Stimulated activated CD8-positive, alpha-beta memory T cell treated with anti-CD3 and anti-CD28 coated beads, Interleukin-15, amount 100 ng/mL, for 1 hour (primary cell): Measurements from ENCODE around the gene MAN1C1.
A peak's percentile ranks its signal among the peaks of the same experiment; 100 is the strongest.
"Not testable (repeated sequence)": the region's sequence is repeated elsewhere in the genome, so short reads cannot be mapped to it uniquely, and the experiment has no call there.

ENCODE experiments used
- DNase-seq: peaks from one replicate; pipeline ENCODE4 v3.0.0-alpha.2; 2020; ENCODE audit warnings: low read depth

Gene MAN1C1

DNA sequence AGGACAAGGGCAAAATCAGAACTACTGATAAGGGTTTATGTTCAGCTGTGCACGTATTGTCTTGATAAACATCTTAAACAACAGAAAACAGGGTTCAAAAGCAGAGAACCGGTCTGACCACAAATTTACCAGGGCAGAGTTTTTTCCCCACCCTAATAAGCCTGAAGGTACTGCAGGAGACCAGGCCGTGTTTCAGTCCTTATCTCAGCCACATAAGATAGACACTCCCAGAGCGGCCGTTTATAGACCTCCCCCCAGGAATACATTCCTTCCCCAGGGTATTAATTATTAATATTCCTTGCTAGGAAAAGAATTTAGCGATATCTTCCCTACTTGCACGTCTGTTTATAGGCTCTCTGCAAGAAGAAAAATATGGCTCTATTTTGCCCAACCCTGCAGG lies 19.6 kb downstream of the MAN1C1 start:
- DNase-seq = not testable (repeated sequence)

- no peak for DNase-seq
These were observed 24.2 kb downstream of the MAN1C1 start for GRCh38 chr1:25640646-25641328.

- DNase-seq = no peak
These were observed 24.7 kb downstream of the MAN1C1 start for GRCh38 chr1:25641329-25641725.

DNA sequence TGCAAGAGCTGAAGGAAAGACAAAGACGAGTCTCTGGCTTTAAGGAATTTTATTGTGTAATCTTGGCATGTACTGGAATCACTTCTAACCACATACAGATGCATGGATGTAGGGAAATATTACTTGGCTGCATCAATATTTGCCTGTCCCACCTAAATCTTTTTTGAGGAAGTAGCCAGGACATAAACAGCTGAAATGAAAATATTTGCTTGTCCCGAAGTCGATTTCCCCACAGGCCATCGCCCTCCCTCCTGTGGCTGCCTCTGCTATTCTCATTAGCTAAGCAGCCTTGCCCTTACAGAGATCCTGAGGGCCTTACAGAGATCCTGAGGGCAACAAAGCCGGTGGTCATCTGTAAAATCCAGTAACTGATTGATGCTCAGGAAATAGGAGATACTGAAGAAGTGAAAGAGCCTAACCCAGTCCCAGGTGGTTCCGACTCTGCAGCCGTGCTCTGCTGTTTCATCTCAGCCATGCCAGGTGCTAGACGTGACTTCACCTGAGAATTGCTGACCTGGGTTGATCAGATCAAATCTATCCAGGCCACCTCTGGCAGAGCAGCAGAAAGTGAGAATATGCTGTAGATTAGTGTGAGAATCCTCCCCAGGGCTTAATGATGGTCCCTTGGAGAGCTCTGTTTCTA lies 25.5 kb downstream of the MAN1C1 start:
- no peak for DNase-seq

DNA sequence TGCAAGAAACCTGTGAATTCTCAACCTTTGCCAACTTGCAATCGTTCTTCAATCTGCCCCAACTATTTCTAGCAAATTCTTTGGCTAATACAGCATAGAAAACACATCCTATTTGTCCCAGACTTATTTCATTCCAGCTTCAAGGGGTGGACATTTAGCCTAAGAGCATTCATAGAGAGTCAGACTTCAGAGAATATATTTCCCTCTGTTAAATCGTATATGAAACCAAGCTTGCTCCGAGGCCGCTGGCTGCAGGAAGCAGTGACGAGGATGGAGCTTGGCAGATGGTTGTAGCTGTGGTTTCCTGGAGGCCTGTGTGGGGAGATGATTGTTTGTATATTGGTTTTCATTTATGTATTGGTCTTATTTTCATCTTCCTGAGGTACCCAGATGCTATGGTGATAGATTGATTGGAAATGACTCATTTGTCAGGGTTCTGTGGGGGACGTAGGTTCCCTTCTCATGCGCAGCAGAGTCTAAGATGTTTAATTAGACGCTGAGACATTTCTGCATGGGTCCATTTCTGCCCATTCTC lies 26.1 kb downstream of the MAN1C1 start:
- peak; percentile 49 for DNase-seq

DNA sequence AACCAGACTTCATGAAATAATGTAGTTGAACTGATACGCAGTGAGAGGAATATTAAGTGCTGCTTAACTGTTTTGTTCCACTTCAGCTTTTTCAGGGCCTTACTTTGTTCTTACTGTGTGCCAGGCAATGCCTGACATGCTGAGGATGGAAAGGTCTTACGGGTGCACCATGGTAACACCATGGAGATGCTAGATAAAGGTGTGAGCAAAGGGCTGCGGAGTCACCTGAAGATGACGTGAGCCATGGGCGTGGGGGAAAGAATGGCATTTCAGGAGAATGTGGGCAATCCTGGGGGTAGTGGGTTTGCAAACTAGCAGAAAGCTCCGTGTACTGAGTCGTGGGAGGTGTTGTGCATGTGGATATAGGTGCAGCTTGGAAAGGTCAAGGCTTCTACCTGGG lies 27.3 kb downstream of the MAN1C1 start:
- no peak for DNase-seq

DNA sequence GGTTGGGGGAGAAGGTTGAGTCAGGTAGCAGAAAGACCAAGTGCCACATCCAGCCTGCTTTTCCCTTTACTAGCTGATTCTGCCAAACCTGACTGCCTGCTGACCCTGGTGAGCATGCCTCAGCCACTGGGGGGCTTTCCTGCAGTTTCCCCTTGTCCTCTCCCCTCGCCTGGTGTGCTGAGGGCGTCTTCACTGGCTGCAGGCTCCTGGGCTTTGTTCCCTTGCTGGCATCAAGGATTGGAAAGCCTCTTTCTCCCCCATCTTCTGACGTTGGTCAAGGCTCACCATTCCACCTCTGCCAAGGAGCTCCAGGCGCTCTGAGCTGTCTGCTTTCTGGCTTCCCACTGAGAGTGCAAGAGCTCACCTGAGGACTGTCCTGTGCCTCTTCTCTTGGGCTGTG lies 28.4 kb downstream of the MAN1C1 start:
- DNase-seq = no peak

DNA sequence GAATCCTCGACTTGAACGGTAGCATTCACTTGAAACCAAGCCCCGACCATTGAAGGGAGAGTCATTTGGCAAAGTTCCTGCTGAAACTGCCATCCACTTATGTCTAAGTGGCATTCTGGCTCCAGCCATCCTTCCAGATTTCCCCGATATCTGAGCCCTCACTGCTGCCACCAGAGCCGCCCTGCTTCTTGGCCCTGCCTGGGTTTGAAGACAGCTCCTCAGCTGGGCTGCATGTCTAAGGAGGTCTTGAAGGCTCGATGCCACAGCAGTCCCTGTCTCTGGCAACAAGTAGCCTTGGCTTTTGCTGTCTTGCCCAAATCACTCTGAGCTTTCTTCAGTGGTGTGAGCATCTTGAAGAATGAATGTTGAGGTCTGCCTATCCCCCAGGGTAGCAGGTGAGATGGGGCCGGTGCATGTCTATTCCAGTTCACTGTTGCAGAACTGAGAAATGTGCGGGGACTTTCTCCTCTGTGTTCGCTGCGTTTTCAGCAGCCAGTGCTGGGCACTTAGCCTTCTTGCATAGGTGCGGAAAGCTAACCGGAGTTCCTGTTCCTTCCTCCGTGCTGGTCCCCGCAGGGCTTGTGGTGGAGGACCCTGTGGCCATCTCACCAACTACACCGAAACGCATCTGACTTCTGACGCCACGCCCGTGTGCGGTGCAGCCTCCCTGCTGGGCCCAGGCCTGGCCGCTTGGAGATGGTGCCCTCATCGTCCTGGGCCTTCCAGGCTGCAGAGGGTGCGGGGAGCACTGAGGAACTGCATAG lies 29.2 kb downstream of the MAN1C1 start:
- DNase-seq = no peak

DNA sequence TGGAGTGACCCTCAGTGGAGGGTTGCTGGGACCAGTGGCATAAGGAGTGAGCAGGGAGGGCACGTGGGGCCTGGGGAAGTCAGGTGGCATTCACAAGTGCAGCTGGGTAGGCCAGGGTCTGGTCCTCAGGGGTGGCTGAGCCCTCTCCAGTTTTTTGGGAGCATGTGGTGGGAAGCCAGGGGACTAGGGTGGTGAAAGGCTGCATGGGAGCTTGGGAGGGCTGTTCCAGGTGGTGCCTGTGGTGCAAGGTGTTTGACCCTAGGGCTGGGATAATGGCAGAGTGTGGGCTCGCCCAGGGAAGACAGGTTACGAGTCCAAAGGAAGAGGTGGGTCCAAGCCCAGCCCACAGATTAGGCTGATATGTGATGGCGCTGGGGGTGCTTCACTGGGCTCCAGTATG lies 30.5 kb downstream of the MAN1C1 start:
- DNase-seq = no peak

- no peak for DNase-seq
These were observed 31.3 kb downstream of the MAN1C1 start for GRCh38 chr1:25647863-25648262.

- no peak for DNase-seq
These were observed 32.3 kb downstream of the MAN1C1 start for GRCh38 chr1:25648681-25649440.

- no peak for DNase-seq
These were observed 33.1 kb downstream of the MAN1C1 start for GRCh38 chr1:25649505-25650288.

GRCh38 chr1:25650289-25650576 lies 33.6 kb downstream of the MAN1C1 start:
- DNase-seq = no peak

- DNase-seq = no peak
These were observed 34.5 kb downstream of the MAN1C1 start for GRCh38 chr1:25651036-25651640.

DNA sequence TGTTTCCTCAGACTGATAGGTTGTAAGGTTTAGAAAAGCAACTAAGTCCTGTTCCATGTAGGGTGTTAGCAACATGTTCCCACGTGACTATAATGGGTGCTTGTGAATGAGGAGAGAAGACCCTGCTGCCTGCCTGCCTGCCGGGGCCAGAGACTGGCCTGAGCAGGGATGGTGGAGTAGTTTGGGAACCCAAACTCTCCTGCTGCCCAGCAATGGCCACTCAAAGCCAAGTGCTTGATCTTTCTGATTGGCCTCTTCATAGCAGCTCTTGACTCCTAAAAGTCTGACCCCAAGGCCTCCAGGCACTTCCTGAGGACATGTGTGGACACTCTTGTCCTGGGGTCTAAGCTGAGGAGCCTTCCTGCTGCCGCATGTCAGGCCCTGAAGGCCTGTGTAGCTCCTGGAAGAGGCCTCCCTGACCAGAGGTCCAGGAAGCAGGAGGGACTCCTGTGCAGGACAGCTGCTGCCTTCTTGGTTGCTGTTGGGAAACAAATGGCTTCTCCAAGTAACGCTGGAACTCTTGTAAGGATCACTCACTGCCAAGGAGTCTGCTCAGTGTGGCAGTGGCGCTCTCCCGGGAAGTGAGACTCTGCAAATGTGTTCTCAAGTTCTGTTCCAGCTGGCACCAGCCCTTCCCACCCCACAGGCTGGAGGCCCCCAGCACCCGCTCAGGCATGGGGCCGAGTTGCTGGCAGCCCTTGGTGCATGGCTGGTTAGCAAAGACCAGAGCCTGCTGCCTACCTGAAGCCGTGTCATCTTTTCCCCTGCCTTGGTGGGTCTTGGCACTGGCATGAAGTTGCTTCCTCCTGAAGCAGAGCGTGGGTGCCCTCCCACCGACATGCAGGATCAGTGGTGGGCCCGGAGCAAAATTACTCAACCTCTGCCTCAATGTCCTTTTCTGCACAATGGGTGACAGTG lies 35.5 kb downstream of the MAN1C1 start:
- DNase-seq = no peak

- DNase-seq = no peak
These were observed 37.0 kb downstream of the MAN1C1 start for GRCh38 chr1:25653558-25653957.

DNA sequence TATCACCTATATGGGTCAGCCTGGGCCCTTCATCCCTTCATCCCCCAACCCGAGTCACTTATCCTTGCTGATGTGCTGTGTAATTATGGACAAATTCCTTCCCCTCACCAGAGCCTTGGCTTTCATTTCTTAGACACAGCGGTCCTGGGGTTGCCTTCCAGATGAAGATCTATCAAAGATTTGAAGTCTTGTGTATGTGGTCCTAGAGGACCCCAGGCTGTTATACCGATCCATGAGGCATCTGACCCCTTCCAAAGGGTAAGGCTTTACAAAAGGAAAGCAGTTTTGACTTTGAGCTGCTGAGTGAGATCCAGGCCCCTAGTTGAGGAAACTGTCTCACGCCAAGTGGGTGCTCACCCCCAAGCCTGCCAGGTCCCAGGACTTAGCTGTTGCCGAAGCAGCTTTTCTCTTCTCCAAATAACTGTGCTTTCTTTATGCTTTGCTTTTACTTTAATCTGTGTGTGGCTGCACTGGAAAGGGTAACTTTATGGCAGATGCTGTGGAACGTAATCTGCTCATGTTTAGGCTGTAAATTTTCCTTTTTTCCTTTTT lies 37.6 kb downstream of the MAN1C1 start:
- no peak for DNase-seq

GRCh38 chr1:25657121-25657882 lies 40.7 kb downstream of the MAN1C1 start:
- no peak for DNase-seq
